NCI-H2171 (cell line): ENCODE data around the gene MOSPD3.

Experiments used
- DNase-seq: peaks from one replicate; lab custom pipeline; 2025; lab: John Stamatoyannopoulos, UW

The MOSPD3 gene

GRCh38 chr7:100575746-100576383 lies 36.5 kb upstream of the MOSPD3 start:
- DNase-seq, result no peak

GRCh38 chr7:100576384-100576993 lies 35.9 kb upstream of the MOSPD3 start:
- DNase-seq, result no peak

GRCh38 chr7:100577103-100577502 lies 35.2 kb upstream of the MOSPD3 start:
- DNase-seq, result no peak

- DNase-seq, result no peak
These were observed 34.8 kb upstream of the MOSPD3 start for GRCh38 chr7:100577507-100577906.

GRCh38 chr7:100578246-100579183 lies 33.8 kb upstream of the MOSPD3 start:
- DNase-seq, result no peak

GRCh38 chr7:100580466-100581283 lies 31.7 kb upstream of the MOSPD3 start:
- DNase-seq, result no peak

GRCh38 chr7:100582041-100582579 lies 30.2 kb upstream of the MOSPD3 start:
- no peak for DNase-seq

- no peak for DNase-seq
These were observed 29.7 kb upstream of the MOSPD3 start for GRCh38 chr7:100582650-100583049.

- peak; percentile 19 for DNase-seq
These were observed 28.9 kb upstream of the MOSPD3 start for GRCh38 chr7:100583132-100584053.

- DNase-seq, result no peak
These were observed 28.2 kb upstream of the MOSPD3 start for GRCh38 chr7:100584054-100584682.

GRCh38 chr7:100584683-100585510 lies 27.4 kb upstream of the MOSPD3 start:
- no peak for DNase-seq

- peak; percentile 47 for DNase-seq
These were observed 26.7 kb upstream of the MOSPD3 start, which contains the start of gene LRCH4 for GRCh38 chr7:100585511-100586265. LRCH4 (minus strand) TSS chr7:100586129; CDS start chr7:100586100, 29 bp downstream.

GRCh38 chr7:100586266-100587025 lies 25.9 kb upstream of the MOSPD3 start, which contains the start of gene FBXO24:
FBXO24 (plus strand) TSS chr7:100586328; CDS start chr7:100586626, 298 bp downstream.
- peak; percentile 100 for DNase-seq

GRCh38 chr7:100588438-100588837 lies 23.9 kb upstream of the MOSPD3 start:
- no peak for DNase-seq

GRCh38 chr7:100589341-100589947 lies 22.9 kb upstream of the MOSPD3 start:
- DNase-seq, result no peak

- no peak for DNase-seq
These were observed 22.1 kb upstream of the MOSPD3 start for GRCh38 chr7:100590077-100590737.
